ENCODE measurements around the gene BNC1. TPM values are rescaled to one million over a fixed set of nuclear protein-coding genes. Genes with fewer than 3 reads are reported as not detected.

Gene BNC1
- total and polyA plus RNA-seq, 10 of the 15 experiments (the other 5 are each of a cell fraction or from before 2014, with no cell fraction given): 0.01 TPM; not detected in 9

DNA sequence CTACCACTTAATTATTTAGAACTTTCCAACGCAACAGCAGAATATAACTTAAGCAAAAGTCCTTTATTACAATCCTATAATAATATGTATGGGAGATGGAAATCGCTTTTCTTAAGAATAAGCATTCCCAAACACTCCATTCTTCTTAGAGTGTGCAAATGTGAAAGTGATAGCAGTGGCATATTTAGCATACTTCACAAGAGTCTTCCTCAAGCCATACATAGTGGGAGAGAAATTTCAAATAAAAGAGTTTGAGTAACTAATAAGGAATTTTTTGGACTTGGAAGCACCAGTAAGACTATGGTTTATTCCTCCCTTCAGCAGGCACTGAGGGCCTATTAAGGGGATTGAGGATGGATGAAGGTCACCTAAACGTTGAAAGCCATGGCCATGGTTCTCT lies 22.1 kb upstream of the BNC1 start:
- H3K9me3 ChIP-seq (replicated peaks; ENCODE audit: control insufficient read depth, insufficient read depth, low read length): no peaks in the 10 kb centered on the region
- H3K27ac ChIP-seq (ENCODE audit: control insufficient read depth, insufficient read depth): no peak overlapping the region
- no peaks in the 10 kb centered on the region for H4K20me1 ChIP-seq (ENCODE audit: control insufficient read depth, insufficient read depth)
- DNase-seq (ENCODE audit: low read depth, low spot score): no peak
- TF ChIP-seq CBX3 (IDR thresholded peaks at IDR 0.05; ENCODE audit: borderline replicate concordance, low read depth) (no peak), NFIC (IDR thresholded peaks at IDR 0.05; ENCODE audit: low read depth, low read length) (no peak), ATF7 (IDR thresholded peaks at IDR 0.05; ENCODE audit: low read depth) (no peak), BACH1 (IDR thresholded peaks at IDR 0.05; ENCODE audit: borderline replicate concordance) (no peak), HDAC2 (IDR thresholded peaks at IDR 0.05) (no peak), LARP7 (IDR thresholded peaks at IDR 0.05) (no peak), HCFC1 (IDR thresholded peaks at IDR 0.05; ENCODE audit: low read length) (no peak), EED (IDR thresholded peaks at IDR 0.05; ENCODE audit: low read depth) (no peak), MXI1 (IDR thresholded peaks at IDR 0.05; ENCODE audit: low read depth, low read length) (no peak), NR2C2 (IDR thresholded peaks at IDR 0.05; ENCODE audit: borderline replicate concordance, control insufficient read depth, insufficient read length, low read depth) (no peak), NFXL1 (IDR thresholded peaks at IDR 0.05; ENCODE audit: borderline replicate concordance) (no peak), SUPT20H (IDR thresholded peaks at IDR 0.05; ENCODE audit: borderline replicate concordance, control insufficient read depth, low read depth, low read length) (no peak), ESRRA (IDR thresholded peaks at IDR 0.05; ENCODE audit: low read length) (no peak), SIX5 (IDR thresholded peaks at IDR 0.05; ENCODE audit: low read depth, low read length, severe bottlenecking) (no peak)
- TF ChIP-seq, protein P1, sequence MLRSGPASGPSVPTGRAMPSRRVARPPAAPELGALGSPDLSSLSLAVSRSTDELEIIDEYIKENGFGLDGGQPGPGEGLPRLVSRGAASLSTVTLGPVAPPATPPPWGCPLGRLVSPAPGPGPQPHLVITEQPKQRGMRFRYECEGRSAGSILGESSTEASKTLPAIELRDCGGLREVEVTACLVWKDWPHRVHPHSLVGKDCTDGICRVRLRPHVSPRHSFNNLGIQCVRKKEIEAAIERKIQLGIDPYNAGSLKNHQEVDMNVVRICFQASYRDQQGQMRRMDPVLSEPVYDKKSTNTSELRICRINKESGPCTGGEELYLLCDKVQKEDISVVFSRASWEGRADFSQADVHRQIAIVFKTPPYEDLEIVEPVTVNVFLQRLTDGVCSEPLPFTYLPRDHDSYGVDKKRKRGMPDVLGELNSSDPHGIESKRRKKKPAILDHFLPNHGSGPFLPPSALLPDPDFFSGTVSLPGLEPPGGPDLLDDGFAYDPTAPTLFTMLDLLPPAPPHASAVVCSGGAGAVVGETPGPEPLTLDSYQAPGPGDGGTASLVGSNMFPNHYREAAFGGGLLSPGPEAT (IDR thresholded peaks at IDR 0.05; ENCODE audit: low read depth): no peak
- TF ChIP-seq, protein P2, sequence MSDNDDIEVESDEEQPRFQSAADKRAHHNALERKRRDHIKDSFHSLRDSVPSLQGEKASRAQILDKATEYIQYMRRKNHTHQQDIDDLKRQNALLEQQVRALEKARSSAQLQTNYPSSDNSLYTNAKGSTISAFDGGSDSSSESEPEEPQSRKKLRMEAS (IDR thresholded peaks at IDR 0.05; ENCODE audit: low read depth, low read length): no peak
- TF ChIP-seq, protein P3, sequence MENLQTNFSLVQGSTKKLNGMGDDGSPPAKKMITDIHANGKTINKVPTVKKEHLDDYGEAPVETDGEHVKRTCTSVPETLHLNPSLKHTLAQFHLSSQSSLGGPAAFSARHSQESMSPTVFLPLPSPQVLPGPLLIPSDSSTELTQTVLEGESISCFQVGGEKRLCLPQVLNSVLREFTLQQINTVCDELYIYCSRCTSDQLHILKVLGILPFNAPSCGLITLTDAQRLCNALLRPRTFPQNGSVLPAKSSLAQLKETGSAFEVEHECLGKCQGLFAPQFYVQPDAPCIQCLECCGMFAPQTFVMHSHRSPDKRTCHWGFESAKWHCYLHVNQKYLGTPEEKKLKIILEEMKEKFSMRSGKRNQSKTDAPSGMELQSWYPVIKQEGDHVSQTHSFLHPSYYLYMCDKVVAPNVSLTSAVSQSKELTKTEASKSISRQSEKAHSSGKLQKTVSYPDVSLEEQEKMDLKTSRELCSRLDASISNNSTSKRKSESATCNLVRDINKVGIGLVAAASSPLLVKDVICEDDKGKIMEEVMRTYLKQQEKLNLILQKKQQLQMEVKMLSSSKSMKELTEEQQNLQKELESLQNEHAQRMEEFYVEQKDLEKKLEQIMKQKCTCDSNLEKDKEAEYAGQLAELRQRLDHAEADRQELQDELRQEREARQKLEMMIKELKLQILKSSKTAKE (IDR thresholded peaks at IDR 0.05; ENCODE audit: low read depth, poor library complexity, severe bottlenecking): no peak
- CTCF ChIA-PET: no interaction called here
- no peak for FAIRE-seq
- 24% methylated on average over 3 of the region's 3 CpGs for WGBS (ENCODE audit: insufficient coverage, insufficient replicate concordance, low lambda C conversion rate, missing lambda C conversion rate)
- H3K36me3 ChIP-seq (ENCODE audit: control insufficient read depth in 2 of 2, insufficient read depth in 2 of 2, low read length in 1 of 2): no peaks in the 10 kb centered on the region
- no peak overlapping the region for H2AFZ ChIP-seq (ENCODE audit: control insufficient read depth, low read depth, low read length)
- H3K27me3 ChIP-seq (replicated peaks in 1 of 2; ENCODE audit: control insufficient read depth in 2 of 2, insufficient read depth in 2 of 2, low read length in 1 of 2): peaks cover 0 to 2% of the 10 kb centered on the region in 2 experiments; a peak in 2 of 4 replicates
- no peak overlapping the region for H3K9ac ChIP-seq (ENCODE audit: control insufficient read depth, insufficient read depth, low read length)
- in situ Hi-C loops (cut with MboI) (no loop called here), intact Hi-C loops (cut with micrococcal nuclease; ENCODE audit: unreplicated experiment) (no loop called here)
- ATAC-seq: no peak
- RAD21 ChIA-PET (ENCODE audit: unreplicated experiment): no interaction called here
- SMC1A ChIA-PET (ENCODE audit: uncharacterized antibody, unreplicated experiment): no interaction called here
- POLR2A ChIA-PET: no interaction called here
- BruUV-seq (replicated peaks): no TSS peak
- H3K4me1 ChIP-seq (ENCODE audit: control insufficient read depth, insufficient read depth, low read length): no peaks in the 10 kb centered on the region
- no peaks in the 10 kb centered on the region for H3K79me2 ChIP-seq (ENCODE audit: control insufficient read depth, insufficient read depth, low read length)
- H3K4me3 ChIP-seq: no peak overlapping the region
- H3K4me2 ChIP-seq (ENCODE audit: control insufficient read depth, insufficient read depth): no peak overlapping the region

Measured in GM12878 (cell line).